Activated CD4-positive, alpha-beta T cell treated with anti-CD3 and anti-CD28 coated beads, Interleukin-2, Interleukin-4, amounts not matched to agents 100 ng/mL and 50 ng/mL, durations not matched to agents 16 hours and 8 hours (primary cell): Measurements from ENCODE around the gene CDH9.
"Not testable (repeated sequence)": the region's sequence is repeated elsewhere in the genome, so short reads cannot be mapped to it uniquely, and the experiment has no call there.

ENCODE experiments used
- DNase-seq: peaks from one replicate; pipeline ENCODE4 v3.0.0-alpha.2; 2020; ENCODE audit warnings: low spot score

The CDH9 gene

DNA sequence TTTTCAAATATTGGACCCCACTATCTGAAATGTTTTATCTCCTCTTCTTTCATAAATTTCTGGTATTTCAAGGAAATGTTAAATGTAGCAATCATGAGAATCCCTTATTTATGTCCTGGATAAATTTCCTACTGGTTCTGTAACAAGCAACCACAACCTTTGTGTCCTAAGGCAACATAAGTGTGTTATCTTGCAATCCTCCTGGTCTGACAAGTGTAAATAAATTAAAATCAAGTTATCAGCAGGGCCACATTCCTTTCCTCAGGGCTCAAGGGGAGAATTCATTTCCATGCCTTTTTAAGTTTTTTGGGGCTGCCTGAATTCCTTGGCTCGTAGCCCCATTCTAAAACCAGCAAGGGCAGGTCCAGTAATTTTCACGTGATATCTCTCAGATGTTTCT lies 83.2 kb downstream of the CDH9 start:
- no peak for DNase-seq

DNA sequence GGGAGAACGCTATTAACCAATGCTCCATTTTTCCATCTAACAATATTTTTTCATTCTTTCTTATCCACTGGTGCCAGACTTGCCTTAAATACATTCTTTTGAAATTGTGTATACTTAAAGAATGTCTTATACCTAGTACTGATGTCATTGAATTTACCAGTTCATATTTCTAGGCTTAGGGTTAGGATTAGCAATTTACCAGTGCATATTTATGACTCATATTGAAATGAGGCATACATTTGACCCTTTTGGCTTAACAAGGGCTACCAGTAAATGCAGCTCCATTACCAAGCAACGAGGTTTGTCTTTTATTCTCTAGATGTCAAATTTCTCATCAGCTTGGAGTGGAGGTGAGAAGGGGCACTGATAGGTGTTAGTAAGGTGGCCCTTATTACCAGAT lies 89.5 kb downstream of the CDH9 start:
- no peak for DNase-seq

DNA sequence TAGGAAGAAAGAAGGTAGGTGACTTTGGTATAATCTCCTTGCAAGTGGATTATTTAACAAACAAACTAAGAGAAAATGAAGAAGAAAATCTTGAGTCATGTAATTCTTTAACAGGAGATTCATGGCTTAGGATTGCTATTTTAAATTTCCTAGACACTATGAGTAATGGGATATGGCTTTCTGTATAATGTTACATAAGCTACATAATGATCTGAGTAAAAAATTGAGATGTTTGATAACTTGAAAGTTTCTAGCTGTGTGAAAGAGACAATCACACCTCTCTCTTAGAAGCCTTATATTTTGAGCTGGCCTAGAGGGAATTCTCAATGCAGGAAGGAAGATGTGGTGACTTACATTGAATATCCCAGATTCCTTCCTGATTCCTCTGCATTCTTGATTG lies 92.5 kb downstream of the CDH9 start:
- no peak for DNase-seq

DNA sequence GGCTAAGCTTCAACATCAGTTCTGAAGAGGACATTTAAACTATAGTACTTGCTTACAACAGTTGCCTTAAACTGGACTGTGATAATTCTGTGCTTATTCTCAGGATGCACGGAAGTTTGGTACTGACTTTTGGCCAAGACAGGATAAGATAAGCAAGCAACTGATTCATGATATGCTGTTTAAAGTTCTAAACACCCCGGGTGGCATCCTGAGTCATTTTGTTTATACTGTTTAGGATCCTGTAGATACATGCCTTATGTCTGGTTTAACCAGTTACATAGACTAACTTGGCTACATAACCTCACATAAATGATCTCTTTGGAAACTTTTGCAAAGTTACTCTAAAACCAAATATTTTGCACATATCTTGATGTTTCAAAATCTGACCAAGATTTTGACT lies 95.9 kb downstream of the CDH9 start:
- no peak for DNase-seq

- no peak for DNase-seq
Observed at GRCh38 chr5:26940994-26941393, 97.4 kb downstream of the CDH9 start.

DNA sequence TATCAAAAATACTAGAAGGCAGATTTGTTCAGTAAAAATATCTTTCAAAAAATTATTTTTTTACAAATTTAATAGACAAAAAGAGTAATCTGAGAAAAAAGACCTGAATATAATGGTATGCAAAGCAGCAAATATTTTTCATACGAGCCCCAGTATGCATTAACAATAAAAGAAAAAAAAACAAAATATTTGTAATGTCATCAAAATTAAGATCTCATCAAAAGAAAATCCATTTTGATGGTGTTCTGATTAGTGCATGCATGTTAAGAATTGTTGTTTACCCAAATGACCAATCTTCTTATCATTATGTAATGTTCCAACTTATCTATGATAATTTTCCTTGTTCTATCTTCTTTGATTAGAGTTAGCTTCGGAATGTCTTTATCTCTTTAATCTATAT lies 106.1 kb downstream of the CDH9 start:
- no peak for DNase-seq

DNA sequence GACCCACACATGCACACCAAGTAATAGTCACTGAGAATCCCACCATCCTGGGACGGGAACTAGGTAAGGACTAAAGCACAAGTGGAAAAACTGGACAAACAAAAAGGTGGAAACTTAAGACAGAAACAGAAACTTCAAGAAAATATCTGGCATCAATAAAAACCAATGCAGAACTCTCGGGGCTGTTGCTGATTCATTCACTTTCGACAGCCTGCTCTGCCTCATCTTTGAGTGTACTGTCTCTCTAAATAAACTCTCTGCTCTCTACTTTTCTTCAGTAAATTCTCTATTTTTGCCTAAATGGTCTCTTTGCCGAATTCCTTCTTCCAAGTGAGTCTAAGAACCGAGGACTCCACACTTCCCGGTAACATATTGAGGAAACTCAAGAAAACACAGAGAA lies 116.9 kb downstream of the CDH9 start:
- no peak for DNase-seq

- no peak for DNase-seq
Observed at GRCh38 chr5:26903469-26903868, 134.9 kb downstream of the CDH9 start.

GRCh38 chr5:26894719-26895263 lies 143.6 kb downstream of the CDH9 start:
- no peak for DNase-seq

- no peak for DNase-seq
Observed at GRCh38 chr5:26893078-26893477, 145.3 kb downstream of the CDH9 start.

DNA sequence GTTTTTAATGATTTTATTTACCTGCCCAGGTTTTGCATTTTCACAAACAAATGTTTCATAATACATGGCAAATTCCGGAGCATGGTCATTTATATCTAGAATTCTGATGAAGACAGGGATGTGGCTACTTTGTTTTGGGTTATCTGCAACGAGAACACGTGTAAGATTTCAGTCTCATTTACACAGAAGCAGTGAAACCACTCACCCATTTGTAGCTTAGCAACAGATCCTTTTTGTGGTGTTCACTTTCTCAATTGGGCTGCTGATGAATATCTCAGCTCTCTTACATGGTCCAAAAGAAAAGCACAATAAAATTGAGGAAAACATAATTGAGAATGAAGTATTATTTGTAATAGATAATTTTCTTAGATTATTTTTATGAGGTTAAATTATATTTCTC lies 148.6 kb downstream of the CDH9 start:
- no peak for DNase-seq

DNA sequence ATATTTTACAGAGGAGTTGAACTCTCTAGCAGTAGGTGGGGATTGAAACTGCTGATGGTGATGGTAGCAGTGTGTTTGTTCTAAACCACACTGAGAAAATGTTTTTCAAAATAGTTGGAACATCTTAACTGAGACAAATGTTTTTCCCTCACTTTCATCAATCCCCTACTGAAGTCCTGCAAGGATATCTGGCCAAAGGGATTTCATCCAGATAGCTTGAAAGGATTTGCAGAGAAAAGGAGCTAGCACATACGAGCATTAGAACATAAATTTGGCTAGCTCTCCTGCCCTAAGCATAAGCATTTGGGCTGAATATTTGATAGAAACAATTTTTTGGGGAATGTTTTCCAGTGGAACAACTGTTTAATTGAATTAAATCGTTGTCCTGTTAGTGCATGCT lies 153.9 kb downstream of the CDH9 start:
- no peak for DNase-seq

GRCh38 chr5:26883375-26883774 lies 155.0 kb downstream of the CDH9 start:
- DNase-seq, result no peak

DNA sequence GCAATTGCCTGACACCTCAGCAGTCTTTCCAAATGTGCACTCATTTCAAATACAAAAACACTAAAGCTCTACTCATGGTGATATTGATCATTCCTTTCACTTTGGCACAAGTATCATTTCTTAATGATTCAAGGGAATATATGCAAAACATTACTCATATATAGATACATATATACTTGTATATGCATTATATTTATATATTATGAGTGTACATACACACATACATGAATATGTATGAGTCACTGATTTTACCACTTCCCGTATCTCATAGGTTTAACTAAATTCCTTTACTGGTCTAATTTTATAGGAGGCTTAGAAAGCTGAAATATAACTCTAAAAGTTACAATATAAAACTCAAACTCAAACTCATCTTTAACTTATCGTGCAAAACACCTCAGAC lies 156.5 kb downstream of the CDH9 start:
- DNase-seq, result no peak

- no peak for DNase-seq
Observed at GRCh38 chr5:26877154-26877553, 161.2 kb downstream of the CDH9 start.

GRCh38 chr5:26872337-26872736 lies 166.0 kb downstream of the CDH9 start:
- no peak for DNase-seq

DNA sequence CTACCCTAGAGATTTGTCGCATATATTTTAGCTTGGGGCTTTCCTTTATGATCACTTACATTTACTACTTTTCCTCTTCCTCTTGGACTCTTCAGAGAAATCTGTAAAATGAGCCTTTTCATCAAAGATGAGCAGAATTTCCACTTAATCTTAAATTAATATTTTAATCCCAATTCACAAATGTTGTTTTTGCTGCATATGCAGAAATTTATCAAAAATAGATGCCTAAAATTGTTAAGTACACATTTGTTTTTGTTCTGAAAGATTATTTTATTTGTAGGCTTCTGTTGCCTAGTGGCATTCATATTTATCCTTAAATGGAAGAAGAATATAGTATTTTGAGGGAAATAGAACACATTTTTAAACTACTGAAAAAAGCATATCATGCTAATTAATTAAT lies 168.6 kb downstream of the CDH9 start:
- DNase-seq, result no peak

DNA sequence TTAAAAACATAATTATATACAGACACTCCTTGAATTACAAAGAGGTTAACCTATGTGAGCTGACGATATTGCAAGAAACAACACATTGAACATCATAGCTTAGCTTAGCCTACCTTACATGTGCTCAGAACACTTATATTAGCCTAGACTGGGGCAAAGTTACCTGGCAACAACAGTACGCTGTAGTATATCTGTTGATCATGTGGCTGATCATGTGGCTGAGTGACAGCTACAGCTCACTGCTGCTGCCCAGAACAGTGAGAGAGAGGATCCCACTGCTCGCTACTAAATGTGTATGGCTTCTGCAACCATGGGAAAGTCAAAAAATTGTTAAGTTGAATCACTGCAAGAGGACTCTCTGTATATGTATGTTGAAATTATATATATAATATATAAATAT lies 169.9 kb downstream of the CDH9 start:
- no peak for DNase-seq

GRCh38 chr5:26864061-26864460 lies 174.3 kb downstream of the CDH9 start:
- no peak for DNase-seq

- DNase-seq, result no peak
Observed at GRCh38 chr5:26856238-26856637, 182.1 kb downstream of the CDH9 start.

- DNase-seq, result not testable (repeated sequence)
Observed at GRCh38 chr5:26852450-26852849, 185.9 kb downstream of the CDH9 start.

DNA sequence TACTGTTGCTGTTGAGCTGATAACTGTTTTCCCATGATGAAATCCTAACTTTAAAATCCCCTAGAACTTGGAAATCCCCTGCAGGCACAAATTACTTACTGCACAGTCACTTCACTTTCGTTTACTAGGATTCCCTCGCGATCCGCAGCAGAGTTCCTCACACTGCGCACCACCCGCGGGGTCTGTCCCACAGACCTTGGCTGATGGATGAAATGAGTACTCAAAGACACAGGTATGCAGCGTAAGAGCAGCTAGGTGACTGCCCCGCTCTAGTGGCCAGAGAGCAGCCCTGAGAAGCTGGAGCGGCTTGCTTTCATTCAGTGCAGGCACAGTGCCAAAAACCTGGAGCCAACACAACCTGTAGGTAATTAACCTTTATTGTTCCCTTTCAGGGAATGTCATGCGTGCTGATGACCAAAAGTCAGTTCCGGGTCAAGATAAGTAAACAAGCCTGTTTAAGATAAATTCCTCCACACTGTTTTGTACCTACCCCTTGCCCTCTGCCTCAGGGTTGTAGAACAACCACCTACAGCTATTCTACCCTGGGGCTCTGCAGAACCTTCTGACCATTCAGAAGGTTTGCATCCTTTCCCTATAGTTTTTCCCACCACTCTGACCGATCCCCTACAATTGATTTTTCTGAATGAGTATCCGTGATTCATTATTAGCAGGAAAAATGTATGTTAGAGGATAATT lies 191.2 kb downstream of the CDH9 start:
- DNase-seq, result no peak

DNA sequence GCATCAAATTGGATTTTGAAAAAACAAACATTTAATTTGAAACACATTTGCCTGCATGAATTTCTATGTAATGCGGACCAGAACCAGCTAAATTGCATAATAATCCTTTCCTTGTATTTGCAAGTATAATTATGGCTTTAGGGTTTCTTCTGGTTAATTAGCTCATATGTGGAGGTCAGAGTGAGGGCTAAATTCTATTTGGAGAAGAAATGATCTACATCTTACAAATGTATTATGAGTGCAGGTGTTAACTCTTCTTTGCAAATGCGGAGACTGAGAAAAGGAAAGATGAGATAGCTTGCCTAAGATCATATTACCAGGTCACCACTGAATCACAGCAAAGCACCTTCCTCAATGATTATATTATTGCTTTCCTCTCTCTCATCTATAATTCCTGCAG lies 194.7 kb downstream of the CDH9 start:
- DNase-seq, result no peak

DNA sequence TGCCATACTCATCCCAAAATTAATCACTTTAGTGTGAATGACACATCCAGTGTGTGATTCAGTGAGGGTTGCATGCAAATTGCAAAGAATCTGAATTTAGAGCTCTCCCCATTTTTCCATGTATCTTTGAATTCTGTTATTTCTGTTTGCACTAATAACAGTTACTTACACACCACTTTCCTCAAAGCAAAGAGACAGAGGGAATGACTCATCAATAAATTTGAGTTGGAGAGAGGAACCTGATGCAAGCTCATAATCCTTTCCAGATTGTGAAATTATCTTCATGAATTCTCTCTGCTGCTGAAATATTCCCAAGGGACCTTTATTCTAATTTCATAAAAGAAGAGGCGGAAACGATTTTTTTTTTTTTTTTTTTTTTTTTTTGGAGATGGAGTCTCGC lies 204.8 kb downstream of the CDH9 start:
- no peak for DNase-seq
